HG03103 (cell line): Measurements from ENCODE around the gene C16orf95.
"Not testable (repeated sequence)": the region's sequence is repeated elsewhere in the genome, so short reads cannot be mapped to it uniquely, and the experiment has no call there.

ENCODE experiments used
- ATAC-seq: cut with Tn5 transposase; IDR thresholded peaks from one replicate; pipeline ENCODE4 v1.9.1; 2021; ENCODE audit warnings: low read depth; ENCODE audit not compliant: unreplicated experiment

Gene C16orf95

DNA sequence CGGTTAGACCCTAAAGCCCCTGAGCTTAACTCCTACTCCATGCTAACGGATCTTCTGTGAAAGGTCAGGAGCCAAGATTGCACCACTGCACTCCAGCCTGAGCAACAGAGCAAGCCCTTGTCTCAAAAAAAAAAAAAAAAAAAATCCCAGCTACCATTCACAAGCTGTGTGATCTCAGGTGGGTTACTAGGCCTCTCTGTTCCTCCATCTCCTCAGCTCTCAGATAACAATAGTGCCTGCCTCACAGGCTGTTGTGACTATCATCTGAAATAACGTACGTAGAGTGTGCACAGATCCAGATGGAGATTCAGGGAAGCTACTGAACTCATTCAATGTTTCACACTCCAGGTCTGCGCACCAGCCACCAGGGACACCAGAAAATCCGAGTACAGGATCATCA is 57.8 kb downstream of the C16orf95 start:
- no peak for ATAC-seq

DNA sequence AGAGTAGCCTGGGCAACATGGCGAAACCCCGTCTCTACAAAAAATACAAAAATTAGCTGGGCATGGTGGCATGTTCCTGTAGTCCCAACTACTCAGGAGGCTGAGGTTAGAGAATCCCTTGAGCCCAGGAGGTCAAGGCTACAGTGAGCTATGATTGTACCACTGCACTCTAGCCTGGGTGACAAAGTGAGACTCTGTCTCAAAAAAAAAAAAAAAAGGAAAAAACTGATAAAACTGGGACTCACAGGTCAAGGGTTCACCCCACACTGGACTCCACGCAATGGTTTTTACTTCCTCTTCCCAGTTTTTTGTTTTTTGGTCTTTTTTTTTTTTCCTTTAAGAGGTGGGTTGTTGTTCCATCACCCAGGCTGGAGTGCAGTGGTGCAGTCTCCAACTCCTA is 58.5 kb downstream of the C16orf95 start:
- ATAC-seq: not testable (repeated sequence)

DNA sequence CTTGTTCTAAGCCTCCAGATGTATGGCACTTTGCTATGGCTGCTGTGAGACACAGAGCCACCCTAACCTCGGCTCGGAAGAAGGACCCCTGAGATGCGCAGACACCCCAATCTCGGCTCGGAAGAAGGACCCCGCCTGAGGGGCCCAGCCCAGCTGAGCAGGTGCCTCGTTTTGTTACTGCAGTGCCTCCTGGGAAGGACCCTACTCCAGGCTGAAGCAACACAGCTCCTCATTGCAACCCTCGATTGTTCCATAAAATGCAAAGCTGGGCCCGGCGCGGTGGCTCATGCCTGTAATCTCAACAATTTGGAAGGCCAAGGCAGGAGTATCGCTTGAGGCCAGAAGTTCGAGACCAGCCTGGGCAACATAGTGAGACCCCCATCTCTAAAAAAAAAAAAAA is 61.3 kb downstream of the C16orf95 start:
- ATAC-seq: no peak

DNA sequence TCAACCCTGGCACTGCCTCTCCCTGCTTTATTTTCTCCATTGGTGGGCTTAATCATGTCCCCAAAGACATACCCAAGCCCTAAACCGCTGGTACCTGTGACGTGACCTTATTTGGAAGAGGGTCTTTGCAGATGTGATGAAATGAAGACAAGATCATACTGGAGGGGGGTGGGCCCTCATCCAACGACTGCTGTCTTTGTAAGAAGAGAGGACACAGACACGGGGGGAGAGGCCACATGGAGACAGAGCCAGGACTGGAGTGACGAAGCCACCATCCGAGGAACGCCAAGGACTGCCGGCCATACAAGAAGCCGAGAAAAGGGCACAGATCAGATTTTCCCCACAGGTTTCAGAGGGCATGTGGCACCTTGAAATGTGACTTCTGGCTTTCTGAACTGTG is 62.5 kb downstream of the C16orf95 start:
- ATAC-seq: no peak

DNA sequence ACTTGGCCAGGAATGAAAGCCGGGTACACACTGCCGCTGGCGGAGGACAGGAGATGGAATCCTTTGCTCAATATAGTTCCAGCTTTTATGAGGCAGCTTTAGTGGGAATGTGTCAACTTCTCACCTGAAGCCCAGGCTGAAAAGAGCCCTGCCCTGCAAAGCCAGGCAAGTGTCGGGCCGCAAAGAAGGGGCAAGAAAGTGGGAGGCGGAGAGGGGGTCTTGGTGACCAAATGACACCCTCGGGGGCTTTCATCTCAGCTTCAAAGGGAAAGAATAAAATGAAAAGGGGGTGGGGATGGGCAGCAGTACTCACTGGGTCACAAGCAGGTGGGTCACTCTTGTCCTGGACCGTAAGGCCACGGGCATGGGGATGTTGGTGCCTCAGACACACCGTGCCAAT is 62.9 kb downstream of the C16orf95 start:
- no peak for ATAC-seq

DNA sequence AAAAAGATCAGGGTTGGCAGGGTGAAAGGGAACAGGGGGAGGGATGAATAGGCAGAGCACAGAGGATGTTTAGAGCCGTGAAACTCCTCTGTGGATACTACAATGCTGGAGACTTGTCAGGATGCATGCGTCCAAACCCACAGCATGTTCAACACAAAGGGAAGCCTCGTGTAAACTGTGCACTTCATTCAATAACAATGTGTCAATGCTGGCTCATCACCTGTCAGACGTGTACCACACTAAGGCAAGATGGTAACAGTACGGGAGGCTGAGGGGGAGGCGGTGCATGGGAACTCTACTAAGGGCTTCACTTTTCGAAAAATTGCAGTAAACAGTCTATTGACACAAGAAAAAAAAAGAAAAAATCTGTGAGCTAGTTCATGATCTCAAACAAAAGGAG is 63.7 kb downstream of the C16orf95 start:
- no peak for ATAC-seq
